DOHH2 (cell line): ENCODE results near the gene DPPA2.

Experiments used
- CTCF ChIP-seq: fragments of 200-600 bp; sonication (generic); IDR thresholded peaks from one replicate; pipeline ENCODE4 v1.5.1; 2014; ENCODE audit warnings: antibody characterized with exemption, mild to moderate bottlenecking, low read depth, low read length; ENCODE audit not compliant: poor library complexity, severe bottlenecking
- EZH2phosphoT487 ChIP-seq: fragments of 200-600 bp; sonication (generic); IDR thresholded peaks from 2 replicates; pipeline ENCODE4 v1.6.1; 2017; ENCODE audit warnings: borderline replicate concordance, mild to moderate bottlenecking, antibody characterized with exemption, low read length, moderate library complexity, mixed read lengths

- TF ChIP-seq CTCF, result no peak
- no peak for TF ChIP-seq EZH2phosphoT487
Observed at GRCh38 chr3:109337393-109337792, 21.1 kb upstream of the DPPA2 start, which contains the start of gene DPPA4.
